HG02759 (cell line): ENCODE measurements around the gene LOXL1.

ENCODE experiments used
- ATAC-seq: cut with Tn5 transposase; IDR thresholded peaks from one replicate; pipeline ENCODE4 v1.9.1; 2021; ENCODE audit warnings: mild to moderate bottlenecking, moderate library complexity; ENCODE audit not compliant: unreplicated experiment

LOXL1 gene

DNA sequence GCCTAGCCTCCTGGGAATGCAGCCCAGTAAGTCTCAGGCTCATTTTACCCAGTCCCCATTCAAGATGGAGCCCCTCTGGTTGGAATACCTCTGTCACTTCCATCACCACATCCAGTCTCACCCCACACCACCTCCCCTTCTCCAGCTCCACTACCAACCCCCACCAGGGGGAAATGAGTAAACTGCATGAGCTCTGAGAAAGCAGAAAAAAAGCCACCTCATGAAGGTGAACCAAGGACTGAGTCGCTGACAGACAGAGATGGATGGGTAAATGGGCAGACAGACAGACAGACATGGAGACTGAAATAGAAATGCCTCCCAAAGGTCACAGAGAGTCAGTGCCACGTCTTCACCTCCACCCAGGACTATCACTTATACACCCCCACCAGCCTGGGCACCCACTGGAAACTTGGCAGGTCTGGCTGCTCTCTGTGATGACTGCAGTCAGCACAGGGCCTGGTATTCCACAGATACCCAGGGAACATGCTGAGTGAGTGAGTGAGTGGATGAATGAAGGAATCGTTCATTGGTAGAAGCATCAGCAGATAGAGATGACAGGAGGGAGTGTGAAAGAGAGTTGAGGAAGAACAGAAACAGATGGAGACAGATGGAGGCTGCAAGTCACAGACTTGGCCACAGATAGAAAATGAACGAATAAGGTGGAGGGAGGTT, 4.9 kb upstream of the LOXL1 start:
- no peak for ATAC-seq

DNA sequence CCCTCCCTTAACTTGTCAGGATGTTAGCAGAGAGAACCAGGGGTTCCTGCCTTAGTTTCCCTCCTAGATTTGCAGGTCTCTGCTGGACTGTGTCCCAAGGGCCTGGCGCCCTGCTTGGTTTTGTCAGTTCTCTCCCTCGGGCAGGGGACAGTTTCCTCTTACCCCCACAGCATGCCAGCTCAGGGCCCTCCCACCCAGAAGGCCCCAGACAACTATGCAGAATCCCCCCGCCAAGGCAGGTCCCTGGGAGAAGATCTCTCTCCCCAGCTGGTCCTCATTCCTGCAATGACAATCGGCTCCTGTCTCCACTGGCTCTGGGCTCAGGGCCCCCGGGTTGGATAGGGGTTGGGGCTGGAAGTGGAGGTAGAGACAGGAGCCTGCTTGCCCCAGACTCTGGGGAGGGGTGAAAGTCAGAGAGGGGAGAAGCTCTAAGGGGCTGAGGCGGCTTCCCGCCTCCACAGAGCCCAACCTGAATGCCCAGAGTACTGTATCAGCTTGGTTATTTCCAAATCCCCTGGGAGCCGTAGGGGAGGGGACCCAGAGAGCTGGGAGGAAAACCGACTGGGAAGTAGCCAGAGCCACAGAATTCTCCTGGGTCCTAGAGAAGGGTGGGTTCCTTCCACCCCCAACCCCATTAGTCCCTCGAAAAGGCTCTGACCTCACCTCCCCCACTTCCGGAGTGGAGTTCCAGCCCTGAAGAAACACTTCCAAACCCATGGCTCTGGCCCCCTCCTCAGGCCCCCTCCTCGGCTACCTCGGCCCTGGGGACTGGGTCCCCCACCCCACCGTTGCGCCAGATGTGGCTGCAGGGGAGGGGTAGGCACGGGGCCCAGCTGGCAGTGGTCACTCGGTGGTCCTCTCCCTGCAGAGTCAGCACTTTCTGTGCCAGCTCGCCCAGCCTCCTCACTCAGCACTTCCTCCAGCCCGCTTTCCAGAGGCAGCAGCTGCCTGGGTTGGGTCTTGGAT, 3.8 kb upstream of the LOXL1 start:
- no peak for ATAC-seq

DNA sequence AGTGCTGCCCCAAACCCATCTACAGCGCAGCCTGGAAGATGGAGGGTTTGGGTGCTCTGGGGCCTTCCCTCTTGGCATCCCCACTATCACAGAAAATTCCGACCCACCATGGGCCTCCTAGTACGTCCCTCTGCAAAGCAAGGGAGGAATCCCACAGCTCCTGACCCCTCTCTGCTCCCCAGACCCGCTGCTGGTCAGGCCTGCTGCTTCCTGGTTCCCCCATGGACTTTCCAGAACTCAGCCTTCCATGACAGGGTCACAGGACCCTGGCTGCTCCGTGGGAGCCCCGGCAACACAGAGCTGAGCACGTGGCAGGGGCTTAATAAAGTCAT, 3.1 kb upstream of the LOXL1 start:
- no peak for ATAC-seq

DNA sequence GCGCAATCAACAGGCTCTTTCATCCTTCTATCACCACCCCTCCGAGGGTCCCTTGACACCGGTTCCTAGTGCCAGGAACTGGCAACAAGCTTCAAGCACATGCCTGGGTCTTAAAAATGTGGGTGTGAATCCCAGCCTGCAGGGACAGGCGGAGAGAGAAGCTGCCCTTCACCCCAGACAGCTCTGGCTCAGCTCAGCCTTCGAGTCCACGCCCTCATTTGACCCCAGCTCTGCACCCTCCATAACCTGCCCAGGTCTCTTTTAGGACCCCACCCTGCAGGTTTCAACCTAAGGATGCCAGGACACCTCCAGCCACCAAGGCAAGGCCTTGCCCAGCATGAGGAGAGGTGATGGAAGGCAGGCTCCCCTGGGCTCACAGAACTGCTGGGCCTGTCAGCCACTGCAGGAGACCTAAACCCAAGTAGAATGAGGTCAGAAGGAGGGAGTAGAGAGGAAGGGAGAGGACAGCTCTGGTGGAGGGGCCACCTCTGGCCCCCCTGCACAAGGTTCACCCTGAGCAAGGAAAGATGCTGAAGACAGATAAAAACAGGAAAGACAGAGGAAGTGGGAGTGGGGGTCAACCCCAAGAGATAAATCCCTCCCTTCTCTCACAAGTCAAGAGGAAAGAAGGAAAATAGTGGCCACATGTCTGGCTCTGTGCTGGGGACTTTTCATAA, 2.6 kb upstream of the LOXL1 start:
- ATAC-seq = no peak

DNA sequence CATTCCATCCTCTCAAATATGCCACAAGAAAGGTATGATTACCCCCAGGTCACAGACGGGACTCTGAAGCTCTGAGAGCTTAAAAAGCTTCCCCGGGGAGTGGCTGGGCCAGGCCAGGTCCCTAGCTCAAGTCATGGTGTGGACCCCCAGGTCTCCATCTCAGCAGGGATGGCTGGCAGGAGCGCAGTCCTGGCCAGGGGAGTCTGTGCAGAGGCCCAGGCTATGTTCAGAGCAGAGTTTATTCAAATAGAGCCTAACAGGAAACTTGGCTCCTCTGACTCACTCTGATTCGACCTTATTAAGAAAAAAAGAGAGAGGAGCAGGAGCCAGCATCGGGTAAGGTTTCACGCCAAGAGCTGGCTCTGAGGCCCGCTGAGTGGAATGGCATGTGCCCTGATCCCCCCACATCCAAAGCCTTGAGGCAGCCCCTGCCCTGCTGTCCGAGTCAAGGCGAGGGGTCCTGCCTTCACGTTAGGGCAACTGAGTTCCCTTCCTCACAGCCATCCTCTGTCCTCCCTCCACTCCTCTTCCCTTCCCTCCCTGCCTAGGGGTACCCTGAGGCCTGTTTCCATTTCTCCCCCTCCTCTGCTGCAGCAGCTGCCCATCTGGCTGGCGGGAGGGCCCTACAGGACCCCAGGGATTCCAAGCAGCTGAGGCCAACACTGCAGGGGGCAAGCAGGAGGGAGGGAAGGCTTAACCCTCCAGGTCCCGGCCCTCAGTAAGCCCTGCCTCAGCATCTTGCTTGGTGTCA, 1.9 kb upstream of the LOXL1 start:
- ATAC-seq = no peak

DNA sequence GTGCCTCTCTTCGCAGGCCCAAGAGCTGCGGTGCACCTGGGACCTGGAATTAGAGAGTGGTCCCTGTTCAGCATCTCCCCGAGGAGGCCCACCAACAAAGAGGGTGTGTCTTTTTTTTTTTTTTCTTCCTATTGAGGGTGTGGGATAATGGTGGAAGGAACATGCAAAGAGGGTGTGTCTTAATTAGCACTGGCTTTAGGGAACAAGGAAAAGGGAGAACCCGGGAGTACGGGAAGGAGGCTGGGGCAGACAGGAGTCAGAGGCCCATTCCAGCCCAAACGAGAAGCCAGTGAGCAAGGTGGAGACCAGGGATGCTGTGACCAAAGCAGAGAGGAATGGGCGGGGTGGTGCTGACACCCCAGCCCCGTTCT, 429 bp upstream of the LOXL1 start:
- no peak for ATAC-seq

DNA sequence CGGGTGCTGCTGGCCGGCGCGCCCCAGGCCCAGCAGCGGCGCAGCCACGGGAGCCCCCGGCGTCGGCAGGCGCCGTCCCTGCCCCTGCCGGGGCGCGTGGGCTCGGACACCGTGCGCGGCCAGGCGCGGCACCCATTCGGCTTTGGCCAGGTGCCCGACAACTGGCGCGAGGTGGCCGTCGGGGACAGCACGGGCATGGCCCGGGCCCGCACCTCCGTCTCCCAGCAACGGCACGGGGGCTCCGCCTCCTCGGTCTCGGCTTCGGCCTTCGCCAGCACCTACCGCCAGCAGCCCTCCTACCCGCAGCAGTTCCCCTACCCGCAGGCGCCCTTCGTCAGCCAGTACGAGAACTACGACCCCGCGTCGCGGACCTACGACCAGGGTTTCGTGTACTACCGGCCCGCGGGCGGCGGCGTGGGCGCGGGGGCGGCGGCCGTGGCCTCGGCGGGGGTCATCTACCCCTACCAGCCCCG, 777 bp downstream of the LOXL1 start:
- ATAC-seq = no peak

DNA sequence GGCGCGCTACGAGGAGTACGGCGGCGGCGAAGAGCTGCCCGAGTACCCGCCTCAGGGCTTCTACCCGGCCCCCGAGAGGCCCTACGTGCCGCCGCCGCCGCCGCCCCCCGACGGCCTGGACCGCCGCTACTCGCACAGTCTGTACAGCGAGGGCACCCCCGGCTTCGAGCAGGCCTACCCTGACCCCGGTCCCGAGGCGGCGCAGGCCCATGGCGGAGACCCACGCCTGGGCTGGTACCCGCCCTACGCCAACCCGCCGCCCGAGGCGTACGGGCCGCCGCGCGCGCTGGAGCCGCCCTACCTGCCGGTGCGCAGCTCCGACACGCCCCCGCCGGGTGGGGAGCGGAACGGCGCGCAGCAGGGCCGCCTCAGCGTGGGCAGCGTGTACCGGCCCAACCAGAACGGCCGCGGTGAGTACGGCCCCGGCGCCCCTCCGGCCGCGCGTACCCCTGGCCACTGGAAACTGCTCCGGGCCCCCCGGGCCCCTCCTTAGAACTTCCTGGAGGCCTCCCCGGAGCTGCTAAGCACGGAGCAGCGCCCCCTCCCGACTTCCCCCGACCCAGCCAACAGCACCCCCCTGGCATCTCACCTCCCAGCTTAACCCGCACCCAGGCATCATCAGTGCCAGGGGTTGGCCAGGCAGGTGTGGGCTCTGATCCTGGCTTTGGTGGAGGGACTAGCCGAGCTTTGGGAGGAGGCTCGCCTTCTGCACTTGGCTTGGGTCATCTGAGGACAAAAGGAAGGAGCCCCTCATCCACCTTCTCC, 1.4 kb downstream of the LOXL1 start:
- ATAC-seq = no peak

DNA sequence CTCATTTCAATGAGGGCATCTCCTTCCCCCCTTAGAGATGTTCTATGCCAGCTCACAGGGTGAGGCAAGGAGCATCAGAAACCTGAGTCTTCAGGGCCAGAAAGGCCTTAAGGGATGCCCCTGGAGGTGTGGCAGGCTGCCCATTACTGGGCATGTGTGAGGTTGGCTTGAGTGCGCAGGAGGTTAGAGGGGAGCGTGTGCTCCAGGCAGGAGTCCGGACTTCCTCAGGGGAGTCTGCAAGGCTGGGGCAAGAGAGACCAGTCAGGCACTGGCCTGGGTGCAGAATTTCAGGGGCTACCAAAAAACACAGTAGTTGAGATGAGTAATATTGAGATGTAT, 1.9 kb downstream of the LOXL1 start:
- ATAC-seq = no peak

DNA sequence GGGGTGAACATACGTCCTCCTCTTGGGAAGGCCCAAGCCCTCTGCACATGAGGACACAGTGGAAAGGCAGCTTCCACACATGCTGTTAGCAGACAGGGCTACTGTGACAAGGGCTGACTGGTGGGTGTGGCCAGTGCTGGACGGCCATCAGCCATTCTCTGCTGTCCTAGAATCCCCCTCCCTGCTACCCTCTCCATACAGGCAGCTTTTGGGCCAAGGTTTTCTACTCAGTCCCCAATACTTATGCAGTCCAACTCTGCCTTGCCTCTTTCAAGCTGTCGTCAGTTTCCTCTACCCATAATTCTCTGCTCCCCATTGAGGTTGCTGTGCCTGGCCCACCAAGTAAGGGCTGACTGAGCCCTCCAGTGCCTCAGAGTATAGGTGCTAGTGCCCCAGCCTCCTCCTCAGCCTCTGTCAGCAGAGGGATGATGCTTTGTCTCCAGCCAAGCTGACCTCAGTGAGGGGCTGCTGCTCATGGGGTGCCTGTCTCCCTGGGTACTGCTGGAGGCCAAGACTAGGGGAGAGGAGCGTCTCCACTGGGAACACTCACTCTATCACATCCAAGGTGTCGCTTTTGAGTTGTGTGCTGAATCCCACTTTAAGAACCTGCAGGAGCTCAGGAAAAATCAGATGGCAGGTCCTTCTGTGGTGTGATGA, 2.8 kb downstream of the LOXL1 start:
- no peak for ATAC-seq

DNA sequence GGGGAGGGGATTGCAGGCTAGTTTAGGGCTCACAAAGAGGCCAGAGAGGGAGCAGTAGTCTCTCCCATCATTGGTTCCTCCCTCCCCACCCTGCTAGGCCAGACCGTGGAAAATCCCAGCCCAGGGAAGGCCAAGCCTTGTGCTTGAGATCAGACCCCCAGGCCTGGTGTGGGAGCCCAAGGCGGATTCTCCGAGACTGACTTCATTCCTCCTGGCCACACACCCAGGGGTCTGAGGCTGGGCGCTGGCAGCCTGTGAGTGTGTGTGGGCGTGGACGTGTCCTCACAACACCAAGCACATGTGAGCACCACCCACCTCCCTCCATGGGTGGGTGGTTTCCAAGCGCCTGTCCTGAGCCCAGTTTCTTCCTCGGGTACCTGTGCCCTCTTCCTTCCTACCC, 4.1 kb downstream of the LOXL1 start:
- no peak for ATAC-seq

DNA sequence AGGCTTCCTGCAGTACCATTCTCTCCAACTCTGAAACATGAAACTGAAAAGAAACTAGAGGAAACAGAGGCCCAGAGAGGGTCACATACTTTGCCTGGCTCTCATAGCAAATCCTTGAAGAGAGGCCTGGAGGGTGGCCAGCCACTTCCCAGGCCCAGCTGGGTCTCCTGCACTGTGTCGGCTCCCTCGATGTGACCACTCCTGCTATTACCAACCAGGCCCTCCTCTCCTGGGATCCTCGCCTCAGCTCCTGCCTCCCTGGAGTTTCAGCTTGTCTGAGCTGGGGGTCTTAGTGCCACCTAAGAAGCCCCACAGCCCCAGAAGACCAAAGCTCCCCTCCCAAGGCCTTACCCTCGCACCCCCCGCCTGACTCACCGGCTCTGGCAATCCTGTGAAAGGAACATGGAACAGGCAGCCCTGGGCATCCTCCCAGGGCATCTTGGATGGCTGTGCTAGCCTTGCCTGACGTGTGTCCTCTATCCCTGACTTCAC, 4.6 kb downstream of the LOXL1 start:
- ATAC-seq = no peak

DNA sequence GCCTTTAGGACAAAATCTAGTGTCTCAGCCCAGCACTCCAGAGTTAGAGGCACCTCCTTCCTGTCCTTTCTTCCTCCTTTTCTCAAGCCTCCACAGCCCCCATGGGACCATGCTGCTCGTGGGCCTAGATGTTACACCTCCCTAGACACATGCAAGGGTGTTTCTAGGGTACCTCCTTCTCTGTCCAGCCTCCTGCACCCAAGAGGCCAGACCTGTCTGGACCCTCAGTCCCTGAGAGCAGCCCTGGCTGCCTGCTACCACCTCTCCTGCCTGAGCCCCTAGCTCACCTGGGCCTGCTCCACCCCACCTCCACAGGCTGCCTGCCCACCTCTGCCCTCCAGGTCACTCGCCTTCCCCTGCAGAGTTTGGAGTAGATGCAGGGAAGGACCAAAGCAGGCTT, 5.2 kb downstream of the LOXL1 start:
- no peak for ATAC-seq

DNA sequence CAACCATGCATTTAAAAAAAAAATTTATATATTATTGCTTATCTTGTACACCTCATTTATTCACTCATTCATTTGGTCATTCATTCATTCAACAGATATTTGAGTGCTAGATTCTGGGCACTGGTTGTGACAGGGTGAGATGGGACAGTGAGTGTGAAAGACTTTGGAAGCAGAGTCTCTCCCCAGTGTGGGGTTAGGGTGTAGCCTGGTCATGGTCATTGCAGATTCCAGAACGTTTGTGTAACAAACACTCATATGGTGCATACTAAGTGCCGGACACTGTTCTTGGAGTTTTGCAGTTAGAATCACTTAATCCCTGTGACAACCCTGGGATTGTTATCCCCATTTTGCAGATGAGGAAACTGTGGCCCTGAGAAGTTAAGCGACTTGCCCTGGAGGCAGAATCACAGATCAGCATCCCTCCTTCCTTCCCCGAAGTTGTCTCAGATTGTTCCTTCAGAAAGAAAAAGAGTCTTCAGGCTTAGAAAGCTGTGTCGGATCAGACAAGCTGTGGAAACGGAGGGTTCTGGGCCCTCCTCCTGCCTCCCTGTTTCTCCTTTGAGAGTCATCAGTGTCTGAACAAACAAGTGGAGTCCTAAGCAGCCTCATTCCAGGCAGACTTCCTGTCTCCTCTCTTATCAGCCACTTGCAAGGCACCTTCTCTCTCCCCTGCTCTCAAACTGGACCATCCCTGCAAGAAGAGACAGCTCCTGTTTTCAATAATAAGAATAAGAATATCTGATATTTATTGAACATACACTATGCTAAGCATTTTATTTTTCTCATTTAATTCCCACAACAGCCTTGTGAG, 6.3 kb downstream of the LOXL1 start:
- ATAC-seq = no peak

DNA sequence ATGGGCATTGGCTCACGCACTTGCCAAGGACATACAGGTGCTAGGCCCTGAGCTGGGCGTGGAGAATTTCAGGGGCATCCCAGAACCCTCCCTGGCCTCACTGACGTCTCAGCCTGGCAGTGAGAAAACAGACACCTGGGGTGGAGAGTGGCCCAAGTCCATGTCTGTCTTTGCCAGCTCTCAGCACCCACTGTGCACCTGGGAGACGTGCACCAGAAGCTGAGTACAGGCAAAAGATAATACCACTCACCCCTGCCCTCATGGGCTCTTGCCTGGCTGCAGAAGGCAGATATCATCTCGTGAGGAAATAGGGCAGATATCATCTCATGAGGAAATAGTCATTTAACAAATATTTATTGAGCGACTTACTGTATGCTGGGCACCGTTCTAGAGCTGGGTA, 8.0 kb downstream of the LOXL1 start:
- ATAC-seq = no peak

DNA sequence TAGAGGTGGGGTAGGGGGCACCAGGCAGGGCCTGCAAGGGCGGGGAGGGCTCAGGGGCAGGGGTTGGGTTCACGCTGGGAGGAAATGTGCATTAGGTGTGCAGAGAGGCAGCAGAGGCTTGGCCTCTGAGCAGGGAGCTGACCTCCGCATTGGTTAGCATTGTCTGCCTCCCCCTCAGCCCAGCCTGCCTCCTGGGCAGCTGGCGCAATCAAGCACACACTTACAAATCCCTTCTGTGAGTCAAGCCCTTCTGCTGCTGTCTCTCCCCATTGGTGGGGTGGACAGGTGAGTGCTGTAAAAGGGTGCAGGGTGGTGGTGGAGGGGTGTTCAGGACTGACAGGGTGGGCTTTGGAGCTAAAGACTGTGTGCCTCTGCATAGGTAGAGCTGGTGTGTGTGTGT, 9.3 kb downstream of the LOXL1 start:
- ATAC-seq = no peak

DNA sequence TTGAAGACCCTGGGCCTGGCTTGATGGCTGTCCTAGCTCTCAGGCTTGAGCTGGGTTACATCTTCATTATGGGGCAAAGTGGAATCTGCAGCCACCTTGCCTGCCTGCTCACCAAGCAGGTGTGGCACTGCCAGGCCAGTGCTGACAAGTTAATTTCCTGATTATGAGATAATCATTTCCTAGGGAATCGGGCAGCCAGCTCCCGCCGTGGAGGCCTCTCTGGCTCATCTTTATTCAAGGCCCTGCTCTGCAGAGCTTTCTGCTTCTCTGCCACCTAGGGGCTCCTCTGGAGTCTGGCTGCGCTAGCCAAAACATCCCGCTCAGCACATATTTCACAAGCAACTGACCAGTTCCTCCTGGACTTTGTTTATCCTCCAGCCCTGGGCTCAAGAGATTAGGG, 9.9 kb downstream of the LOXL1 start:
- ATAC-seq = no peak

DNA sequence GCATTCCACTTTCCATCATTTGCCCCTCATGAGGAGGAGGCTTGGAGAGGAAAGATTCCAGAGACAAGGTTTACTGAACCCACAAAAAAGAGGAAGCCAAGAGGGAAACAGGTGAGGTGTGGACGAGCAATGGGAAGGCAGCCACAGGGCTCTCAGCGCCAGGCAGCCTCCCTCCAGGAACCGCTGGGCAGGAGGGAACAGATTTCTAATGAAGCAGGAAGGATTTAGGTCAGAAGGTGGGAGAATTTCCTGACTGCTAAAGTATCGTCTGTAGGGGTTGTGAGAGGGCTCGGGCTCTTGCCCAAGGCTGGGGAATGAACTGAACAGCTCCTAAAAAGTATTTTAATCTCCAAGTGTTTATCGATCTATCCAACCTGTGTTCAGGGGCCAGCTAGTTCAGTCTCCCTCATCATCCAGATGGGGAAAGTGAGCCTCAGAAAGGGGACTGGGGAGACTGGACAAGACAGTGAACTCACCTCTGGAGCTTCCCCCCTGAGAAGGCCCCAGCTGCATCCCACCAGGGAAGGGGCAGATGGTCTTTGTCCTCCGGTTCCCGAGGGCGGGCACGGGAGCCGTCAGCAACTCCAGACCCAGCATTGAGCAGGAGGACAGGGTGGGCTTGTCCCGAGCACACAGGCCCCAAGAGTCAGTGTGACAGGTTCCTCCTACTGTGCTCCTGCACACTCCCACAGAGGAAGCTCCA, 10.5 kb downstream of the LOXL1 start:
- no peak for ATAC-seq
